Fibroblast of pulmonary artery (primary cell): ENCODE results near the gene FRAS1.

Source experiments
- DNase-seq: peaks from one replicate; pipeline ENCODE4 v3.0.0-alpha.2; 2010; ENCODE audit warnings: low read depth
- H3K4me3 ChIP-seq: replicated peaks from 2 replicates; pipeline ENCODE4 v1.5.1; 2011; ENCODE audit warnings: low read depth, mild to moderate bottlenecking, control low read depth, low read length, moderate library complexity
- CTCF ChIP-seq: IDR thresholded peaks from 2 replicates; pipeline ENCODE4 v1.5.1; 2011; ENCODE audit warnings: mild to moderate bottlenecking, control low read depth, low read length, inconsistent platforms; ENCODE audit errors: missing control alignments

FRAS1 gene

GRCh38 chr4:78369679-78370078 is 312.6 kb downstream of the FRAS1 start:
- H3K4me3 ChIP-seq, result no peak overlapping the region
- no peak for TF ChIP-seq CTCF
- DNase-seq, result no peak

DNA sequence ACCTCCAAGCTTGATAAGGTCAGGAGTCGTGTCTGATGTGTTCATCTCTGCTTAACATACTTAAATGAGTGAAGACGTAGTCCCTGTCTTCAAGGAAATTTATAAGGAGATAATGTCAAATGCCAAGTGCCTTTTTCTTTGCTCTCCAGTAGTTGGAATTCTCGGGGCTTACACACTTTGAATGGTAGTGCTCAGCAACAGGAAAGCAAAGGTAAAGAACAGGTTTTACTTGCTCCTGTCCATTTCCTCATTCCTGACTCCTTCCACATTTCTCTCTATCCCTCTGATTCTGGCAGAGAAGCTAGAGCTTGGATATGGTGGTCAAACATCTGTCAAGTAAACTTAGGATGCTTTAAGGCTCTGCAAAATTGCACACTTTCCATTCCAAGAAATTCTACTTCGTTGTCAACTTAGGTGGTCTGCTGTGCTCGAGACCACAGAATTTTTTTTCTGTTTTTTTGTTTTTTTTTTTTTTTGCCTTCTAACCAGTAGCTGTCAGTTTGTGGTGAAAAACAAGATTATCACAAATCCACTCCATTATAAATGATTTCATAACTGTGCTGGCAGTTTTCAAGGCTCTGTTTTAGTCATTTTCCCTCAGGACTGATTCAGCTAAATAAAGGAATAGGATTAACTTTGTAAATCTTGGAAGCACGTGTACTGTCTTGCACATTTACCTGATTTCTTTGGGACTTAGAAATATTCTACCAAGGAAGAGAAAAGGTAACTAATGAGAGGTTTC is 313.7 kb downstream of the FRAS1 start:
- no peak for DNase-seq
- no peak overlapping the region for H3K4me3 ChIP-seq
- no peak for TF ChIP-seq CTCF

DNA sequence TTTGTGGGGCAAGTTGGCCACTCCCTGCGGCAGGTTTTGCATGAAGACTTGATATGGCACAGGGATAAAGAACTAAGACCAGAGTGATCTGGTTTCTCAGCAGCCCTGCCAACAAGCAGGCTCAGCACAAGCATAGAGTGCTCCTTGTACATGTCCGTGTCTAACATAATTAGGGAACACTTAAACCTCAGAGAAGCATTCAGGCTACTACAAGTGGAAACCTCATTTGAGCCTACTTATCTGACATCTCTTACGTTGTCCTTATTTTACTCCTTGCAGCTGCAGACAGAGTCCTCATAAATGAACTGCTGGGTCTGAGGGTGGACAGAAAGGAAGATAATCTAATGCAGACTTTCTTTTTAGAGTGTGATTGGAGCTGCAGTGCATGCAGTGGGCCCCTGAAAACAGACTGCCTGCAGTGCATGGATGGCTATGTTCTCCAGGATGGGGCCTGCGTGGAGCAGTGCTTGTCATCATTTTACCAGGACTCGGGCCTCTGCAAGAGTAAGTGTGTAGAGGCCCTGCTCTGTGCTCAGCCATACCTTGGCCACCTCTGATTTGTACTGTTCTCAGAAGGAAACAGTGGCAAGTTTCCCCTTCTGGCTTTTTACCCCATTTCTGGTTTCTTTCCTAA is 315.3 kb downstream of the FRAS1 start:
- no peak for TF ChIP-seq CTCF

GRCh38 chr4:78377555-78377954 is 320.4 kb downstream of the FRAS1 start:
- DNase-seq, result no peak
- no peak for TF ChIP-seq CTCF
- no peak overlapping the region for H3K4me3 ChIP-seq

More for the DNA sequence above, 315.3 kb downstream of the FRAS1 start:
- no peak overlapping the region for H3K4me3 ChIP-seq
- no peak for DNase-seq

DNA sequence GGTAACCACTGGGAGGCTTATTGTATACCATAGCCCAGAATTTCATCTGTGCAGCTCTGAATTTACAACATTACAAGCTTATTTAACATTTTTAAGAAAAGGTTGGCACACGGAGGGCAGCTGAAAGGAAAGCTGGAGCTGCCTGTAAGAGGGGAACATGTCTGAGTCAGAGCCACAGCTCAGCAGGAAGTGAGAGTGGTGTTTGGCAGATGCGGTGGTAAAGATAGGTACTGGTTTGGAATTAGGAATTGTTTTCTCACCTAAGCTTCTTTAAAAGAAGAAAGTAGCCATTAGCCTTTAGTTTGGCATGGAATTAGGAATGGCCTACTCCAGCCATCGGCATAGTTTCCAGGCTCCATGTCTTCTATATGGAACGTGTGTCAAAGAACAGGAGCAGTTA is 321.9 kb downstream of the FRAS1 start:
- no peak overlapping the region for H3K4me3 ChIP-seq
- TF ChIP-seq CTCF, result no peak
- no peak for DNase-seq

DNA sequence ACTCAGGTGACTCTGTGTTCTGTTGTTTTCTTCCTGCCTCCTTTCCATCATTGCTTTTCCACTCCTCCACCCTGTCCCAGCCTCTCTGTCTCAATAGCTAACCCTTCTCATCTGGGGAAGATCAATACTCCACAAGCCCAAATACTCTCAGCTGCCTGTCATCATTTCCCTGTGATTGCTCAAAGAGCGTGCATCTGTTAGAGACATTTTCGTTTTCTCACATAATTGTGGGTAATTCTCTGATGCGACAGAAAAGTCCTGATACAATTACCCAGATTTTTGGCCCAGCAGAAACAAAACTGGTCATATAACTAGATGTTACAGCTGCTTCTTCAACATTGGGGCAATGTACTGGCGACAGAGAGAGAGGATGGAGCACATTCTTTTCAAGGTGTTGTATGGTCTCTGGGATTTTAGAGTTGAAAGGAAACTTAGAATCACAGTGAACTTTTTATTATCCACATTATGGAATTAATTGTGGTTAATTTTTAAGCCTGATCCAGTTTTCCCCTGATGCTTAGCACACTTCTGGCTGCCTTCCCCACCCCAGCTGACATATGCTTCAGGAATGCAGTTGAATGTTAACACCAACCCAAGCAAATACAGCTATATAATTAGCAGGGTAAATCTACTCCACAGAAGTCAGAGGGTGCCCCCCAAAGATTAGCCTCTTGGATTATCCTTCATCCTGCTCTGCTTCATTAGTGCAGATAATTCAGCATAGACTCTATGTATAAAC is 323.0 kb downstream of the FRAS1 start:
- H3K4me3 ChIP-seq, result no peak overlapping the region
- DNase-seq, result no peak
- TF ChIP-seq CTCF, result no peak
